IPS-NIHi11 (cell line): ENCODE measurements around the gene OVOL1.

ENCODE experiments used
- DNase-seq: peaks from one replicate; pipeline ENCODE4 v3.0.0; 2012; ENCODE audit warnings: mixed read lengths, low spot score

The OVOL1 gene

GRCh38 chr11:65791719-65792213 lies 4.9 kb downstream of the OVOL1 start:
- no peak for DNase-seq

GRCh38 chr11:65792456-65792855 lies 5.6 kb downstream of the OVOL1 start:
- no peak for DNase-seq

DNA sequence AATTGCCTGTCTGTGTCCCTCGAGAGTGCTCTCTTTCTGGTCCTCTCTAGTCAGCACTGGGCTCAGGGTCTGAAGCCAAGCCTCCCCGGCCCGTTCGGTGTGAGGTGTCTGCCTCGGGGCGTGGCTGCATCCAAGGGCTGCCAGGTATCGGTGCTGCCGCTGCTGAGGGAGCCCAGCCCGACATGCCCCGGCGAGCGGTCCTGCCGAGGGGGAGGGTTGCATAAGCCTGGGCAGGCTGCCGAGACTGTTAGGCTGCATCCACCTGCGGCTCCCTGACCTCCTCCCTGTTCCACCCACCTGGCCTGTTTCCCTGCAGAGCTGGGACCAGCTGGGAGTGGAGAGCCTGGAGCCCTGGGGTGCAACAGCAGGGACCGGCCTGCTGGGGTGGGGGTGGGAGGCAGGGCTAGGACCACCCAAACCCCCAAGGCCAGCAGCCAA lies 6.3 kb downstream of the OVOL1 start:
- peak; percentile 70 for DNase-seq

- no peak for DNase-seq
These were observed 7.0 kb downstream of the OVOL1 start for GRCh38 chr11:65793625-65794400.

- no peak for DNase-seq
These were observed 8.0 kb downstream of the OVOL1 start for GRCh38 chr11:65794570-65795510.

GRCh38 chr11:65796726-65797601 lies 10.1 kb downstream of the OVOL1 start:
- peak; percentile 54 for DNase-seq

- no peak for DNase-seq
These were observed 10.8 kb downstream of the OVOL1 start for GRCh38 chr11:65797711-65798110.

DNA sequence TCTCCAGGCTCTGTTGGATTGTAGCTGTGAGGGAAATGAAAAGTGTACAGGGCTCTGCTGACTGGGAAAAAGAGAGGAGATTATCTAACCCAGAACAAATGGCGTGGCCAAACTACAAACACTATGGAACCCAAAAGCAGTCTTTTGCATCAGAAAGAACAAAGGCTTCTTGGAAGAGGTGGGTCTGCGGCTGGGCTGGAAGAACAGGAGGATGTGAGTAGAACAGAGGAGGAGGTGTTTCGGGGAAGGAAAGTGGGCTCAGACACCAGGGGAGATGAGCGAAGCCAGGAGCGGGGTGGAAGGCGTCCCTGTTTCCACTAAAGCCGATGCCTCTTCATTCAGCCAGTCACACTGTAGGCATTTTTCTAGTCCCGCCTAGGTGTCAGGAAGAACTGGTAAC lies 12.0 kb downstream of the OVOL1 start:
- DNase-seq = no peak

DNA sequence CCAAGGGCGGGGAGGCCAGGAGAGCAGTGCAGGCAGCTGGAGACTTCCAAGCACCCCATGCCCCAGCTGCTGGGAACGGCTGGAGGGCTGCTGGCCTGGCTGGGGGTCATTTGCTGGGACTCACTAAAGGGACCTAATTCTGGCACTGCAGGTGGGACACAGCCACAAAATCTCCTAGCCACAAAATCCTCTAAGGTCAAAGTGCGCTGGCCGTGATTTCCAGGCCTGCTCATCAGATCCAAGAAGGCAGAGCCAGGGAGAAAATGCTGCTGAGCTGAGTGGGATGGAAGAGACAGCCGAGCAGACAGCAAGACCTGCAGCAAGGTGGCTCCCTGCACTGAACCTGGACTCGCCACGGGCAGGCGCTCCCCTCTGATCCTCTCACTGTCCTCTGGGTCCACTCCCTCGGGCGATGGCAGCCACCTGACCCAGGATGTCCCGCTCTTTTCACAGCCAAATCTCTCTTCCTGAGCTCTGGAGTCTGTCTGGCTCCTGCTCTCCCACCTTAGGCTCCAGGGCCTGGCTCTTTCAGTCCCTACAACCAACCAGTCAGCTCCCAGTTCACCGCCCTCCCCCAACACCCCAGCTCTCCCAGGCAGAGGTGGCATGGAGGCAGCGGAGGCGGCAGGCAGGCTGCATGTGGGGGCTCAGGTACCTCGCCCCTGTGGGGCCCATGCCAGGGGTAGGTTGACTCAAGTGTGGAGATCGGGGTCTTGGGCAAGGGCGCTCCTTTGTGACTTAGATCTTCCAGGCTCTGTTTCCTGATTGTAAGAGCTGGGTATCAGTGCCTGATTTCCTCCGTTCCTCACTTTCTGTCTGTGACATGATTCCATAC lies 14.5 kb downstream of the OVOL1 start:
- DNase-seq = no peak

DNA sequence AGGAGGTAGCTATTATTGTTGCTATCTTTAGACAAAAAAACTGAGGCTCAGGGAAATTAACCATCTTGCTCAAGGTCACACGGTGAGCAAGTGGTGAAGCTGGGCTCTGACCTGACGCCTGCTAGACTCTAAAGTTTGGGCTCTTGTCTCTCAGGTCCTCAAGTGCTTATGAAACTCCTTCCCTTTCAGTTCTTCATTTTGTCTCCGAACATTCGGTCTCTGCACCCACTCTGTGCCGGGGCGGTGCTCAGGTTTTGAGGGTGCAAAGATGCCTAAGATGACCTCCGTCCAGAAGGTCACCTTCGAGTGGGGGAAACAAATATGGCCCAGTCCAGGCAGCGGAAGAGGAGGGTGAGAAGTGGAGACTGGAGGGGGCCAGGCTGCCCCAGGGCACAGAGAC lies 16.0 kb downstream of the OVOL1 start:
- no peak for DNase-seq

DNA sequence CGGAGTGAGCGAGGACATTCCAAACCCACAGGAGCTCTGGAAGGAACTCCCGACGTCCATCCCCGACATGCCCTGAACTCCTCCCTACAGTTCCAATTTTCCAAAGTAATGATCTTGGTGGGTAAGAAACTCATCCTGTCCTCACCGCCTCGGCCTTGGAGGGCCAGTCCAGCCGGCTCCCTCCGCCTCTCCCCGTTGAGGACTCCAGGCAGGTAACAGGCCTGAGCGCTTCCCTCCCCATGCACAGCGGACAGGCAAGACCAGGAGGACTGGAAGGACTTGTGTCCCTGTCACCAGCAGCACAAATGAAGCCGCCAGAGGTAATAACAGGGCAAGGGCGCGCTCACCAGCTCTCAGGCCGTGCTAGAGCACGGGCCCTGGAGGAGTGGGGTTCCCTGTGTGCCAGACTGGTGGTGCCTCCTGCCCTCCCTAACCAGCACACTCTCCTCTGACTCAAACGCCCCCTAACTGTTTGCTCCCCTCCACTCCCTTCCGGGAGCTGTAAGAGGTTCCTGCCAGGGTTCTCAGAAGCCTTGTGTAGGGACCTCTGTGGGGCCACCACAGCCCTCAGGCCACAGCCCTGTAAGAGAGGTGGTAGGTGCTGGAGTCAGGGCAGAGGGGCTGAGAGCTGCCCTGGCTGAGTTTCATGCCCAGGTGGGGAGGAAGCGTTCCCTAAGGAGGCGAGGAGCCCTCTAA lies 17.1 kb downstream of the OVOL1 start:
- DNase-seq = no peak

DNA sequence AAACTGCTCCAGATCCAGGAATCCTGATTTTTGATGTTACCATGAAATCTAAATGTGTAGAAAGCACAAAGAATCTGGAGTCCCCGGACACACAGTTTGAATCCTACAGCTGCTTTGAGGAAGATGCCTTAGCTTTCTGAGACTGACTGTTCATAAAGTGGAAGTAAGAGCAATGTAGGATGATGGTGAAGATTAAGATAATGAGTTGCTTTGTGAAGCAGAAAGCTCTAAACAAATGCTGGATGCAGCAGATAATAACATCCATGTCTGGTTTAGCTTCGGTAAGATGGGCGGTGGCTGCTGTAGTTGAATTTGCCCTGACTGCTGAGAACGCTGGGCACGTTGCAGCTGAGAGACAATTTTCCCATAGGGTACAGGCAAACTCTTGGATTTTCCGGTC lies 20.1 kb downstream of the OVOL1 start:
- DNase-seq = no peak

DNA sequence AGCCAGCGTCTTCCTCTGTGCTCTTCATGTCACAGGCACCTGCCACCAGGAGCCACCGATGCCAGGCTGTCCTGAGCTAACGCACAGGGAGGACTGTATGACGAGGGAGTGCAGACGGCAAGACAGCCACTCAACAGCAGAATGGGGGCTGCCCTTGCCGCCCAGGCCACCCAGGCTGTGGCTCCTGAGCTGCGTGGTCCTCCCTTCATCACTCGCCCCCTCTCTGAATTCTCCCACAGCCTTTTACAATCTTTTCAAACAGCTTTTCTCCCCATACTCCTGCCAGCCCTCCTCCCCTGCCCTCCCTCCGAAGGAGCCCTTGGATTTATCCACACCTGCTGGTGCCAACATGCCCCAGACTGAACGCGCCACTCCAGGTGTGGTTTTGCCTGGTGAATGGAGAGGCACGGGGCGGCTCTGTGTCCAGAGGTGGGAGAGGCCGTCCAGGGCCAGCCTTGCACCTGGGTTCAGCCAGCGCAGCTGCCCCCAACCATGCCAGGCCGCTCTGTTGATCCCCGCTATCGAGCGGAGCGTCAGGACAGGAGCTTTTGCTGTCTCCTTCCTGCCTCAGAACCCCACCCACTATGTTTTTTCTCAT lies 22.0 kb downstream of the OVOL1 start:
- DNase-seq = no peak

GRCh38 chr11:65809496-65809895 lies 22.6 kb downstream of the OVOL1 start:
- no peak for DNase-seq

DNA sequence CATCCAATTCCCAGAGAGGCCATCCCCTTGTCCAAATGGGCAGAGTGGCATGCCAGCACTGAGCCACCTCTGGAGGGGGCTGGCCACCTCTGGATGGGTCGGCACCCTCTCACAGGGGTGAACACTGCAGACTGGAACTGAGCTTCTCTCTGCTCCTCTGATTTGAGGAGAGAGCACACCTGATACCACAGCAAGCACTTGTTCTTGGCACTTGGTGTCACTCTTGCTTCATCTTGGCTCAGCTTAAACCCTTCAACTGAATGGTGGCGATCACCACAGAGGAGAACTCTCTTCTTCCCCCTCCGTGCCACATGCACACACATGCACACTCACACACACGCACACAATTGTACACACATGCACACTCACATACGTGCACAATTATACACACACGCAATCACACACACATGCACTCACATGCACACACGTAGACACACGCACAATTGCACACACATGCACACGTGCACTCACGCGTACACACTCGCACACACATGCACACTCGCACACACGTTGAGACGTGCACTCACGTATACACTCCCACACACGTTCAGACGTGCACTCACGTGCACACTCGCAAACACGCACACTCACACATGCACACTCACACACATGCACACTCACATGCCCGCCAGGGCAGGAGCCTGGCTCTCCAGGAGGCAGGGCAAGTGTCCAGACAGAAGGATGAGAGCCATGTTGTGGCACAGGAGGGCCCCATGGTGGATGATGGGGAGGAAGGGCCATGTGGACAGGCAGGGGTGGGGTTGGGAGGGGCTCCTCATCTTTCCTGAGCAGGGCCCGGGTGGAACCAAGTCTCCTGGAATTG lies 23.4 kb downstream of the OVOL1 start:
- DNase-seq = no peak

- no peak for DNase-seq
These were observed 25.1 kb downstream of the OVOL1 start for GRCh38 chr11:65811764-65812475.

DNA sequence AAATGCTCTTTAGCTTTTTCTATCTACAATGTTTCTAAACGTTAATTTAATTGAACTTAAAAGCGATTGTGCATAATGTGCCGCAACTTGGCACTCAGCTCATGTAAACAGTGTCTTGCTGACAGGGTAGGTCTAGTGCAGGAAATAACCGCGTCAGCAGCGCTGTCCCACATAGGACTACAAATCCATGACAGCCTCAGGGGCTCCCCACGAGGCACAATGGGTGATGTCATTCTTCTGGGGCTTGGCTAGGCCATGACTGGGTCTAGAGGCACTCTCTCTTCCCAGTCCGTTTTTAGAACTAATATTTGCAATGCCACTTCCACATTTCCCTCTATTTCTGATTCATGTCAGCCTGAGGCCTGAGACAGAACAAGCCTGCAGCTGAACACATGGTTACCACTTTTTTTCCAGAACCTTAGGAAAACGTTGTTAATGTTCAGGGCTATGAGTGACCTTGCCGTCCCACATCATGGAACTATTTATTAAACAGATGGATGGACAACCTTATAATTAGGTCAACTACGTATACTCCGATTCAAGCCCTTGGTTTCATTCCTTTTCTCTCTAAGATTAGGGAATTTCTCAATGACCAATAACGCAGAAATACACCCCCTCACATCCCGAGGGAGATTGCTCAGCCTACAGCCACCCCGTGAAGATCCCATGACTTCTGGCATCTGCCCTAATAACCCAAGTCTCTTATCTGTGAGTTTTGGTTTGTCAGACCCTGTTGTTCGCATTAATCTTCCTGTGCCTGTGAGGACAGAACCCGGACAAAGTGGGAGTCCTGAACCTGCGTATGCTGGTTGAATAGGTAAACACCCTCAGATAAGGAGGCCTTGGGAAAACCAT lies 27.5 kb downstream of the OVOL1 start:
- DNase-seq = peak; percentile 2
